ENCODE results near the gene PPP1R13B. TPM values are rescaled to one million over a fixed set of nuclear protein-coding genes. Genes with fewer than 3 reads are reported as not detected.
A peak's percentile ranks its signal among the peaks of the same experiment; 100 is the strongest.

Gene PPP1R13B
- total and polyA plus RNA-seq, 7 donors: 8.6 to 26.9 (median 9.9) TPM

GRCh38 chr14:103733651-103734050 lies 113.7 kb downstream of the PPP1R13B start:
- no peak for TF ChIP-seq CTCF (IDR thresholded peaks at IDR 0.05)
- TF ChIP-seq POLR2A (IDR thresholded peaks at IDR 0.05): no peak
- TF ChIP-seq EP300 (IDR thresholded peaks at IDR 0.05): no peak
- TF ChIP-seq POLR2AphosphoS5 (IDR thresholded peaks at IDR 0.05): no peak
- no peak overlapping the region for H3K27ac ChIP-seq
- peaks cover 25 to 61% (median 51%) of the 10 kb centered on the region in 4 donors for H3K36me3 ChIP-seq
- no peak overlapping the region for H3K4me3 ChIP-seq
- H3K9me3 ChIP-seq: no peaks in the 10 kb centered on the region
- 90 to 93% methylated on average over 14 of the region's 14 CpGs for WGBS, 2 donors
- H3K4me1 ChIP-seq: peaks cover 0 to 35% (median 18%) of the 10 kb centered on the region in 4 donors
- peak; percentile 49 for DNase-seq
- H3K27me3 ChIP-seq: no peaks in the 10 kb centered on the region
- intact Hi-C loops (cut with DNase I): no loop called here

GRCh38 chr14:103732868-103733620 lies 114.3 kb downstream of the PPP1R13B start:
- Histone ChIP-seq H3K4me1 (peaks cover 0 to 35% (median 18%) of the 10 kb centered on the region in 4 donors), H3K27ac (no peak overlapping the region), H3K27me3 (no peaks in the 10 kb centered on the region), H3K36me3 (peaks cover 25 to 62% (median 51%) of the 10 kb centered on the region in 4 donors), H3K4me3 (no peak overlapping the region), H3K9me3 (no peaks in the 10 kb centered on the region)
- TF ChIP-seq CTCF (IDR thresholded peaks at IDR 0.05) (no peak), EP300 (IDR thresholded peaks at IDR 0.05) (no peak), POLR2AphosphoS5 (IDR thresholded peaks at IDR 0.05) (no peak), POLR2A (IDR thresholded peaks at IDR 0.05) (no peak)
- DNase-seq: peak; percentile 12
- 90 to 91% methylated on average over 9 of the region's 9 CpGs for WGBS, 2 donors
- intact Hi-C loops (cut with DNase I): no loop called here

GRCh38 chr14:103731916-103732867 lies 115.2 kb downstream of the PPP1R13B start:
- peaks cover 0 to 29% (median 16%) of the 10 kb centered on the region in 4 donors for H3K4me1 ChIP-seq
- no peak for DNase-seq
- H3K27me3 ChIP-seq: no peaks in the 10 kb centered on the region
- TF ChIP-seq POLR2A (IDR thresholded peaks at IDR 0.05) (no peak), EP300 (IDR thresholded peaks at IDR 0.05) (no peak), CTCF (IDR thresholded peaks at IDR 0.05) (no peak), POLR2AphosphoS5 (IDR thresholded peaks at IDR 0.05) (no peak)
- no peaks in the 10 kb centered on the region for H3K9me3 ChIP-seq
- H3K36me3 ChIP-seq: peaks cover 25 to 70% (median 51%) of the 10 kb centered on the region in 4 donors
- intact Hi-C loops (cut with DNase I): no loop called here
- H3K27ac ChIP-seq: no peak overlapping the region
- WGBS, 2 donors: 92 to 93% methylated on average over 24 of the region's 24 CpGs
- H3K4me3 ChIP-seq: no peak overlapping the region

- H3K27ac ChIP-seq: no peak overlapping the region
- H3K27me3 ChIP-seq: no peaks in the 10 kb centered on the region
- TF ChIP-seq CTCF (IDR thresholded peaks at IDR 0.05) (no peak), POLR2AphosphoS5 (IDR thresholded peaks at IDR 0.05) (no peak), POLR2A (IDR thresholded peaks at IDR 0.05) (no peak), EP300 (IDR thresholded peaks at IDR 0.05) (no peak)
- H3K36me3 ChIP-seq: peaks cover 25 to 70% (median 51%) of the 10 kb centered on the region in 4 donors
- H3K4me3 ChIP-seq: no peak overlapping the region
- WGBS, 2 donors: 95% methylated on average over 15 of the region's 15 CpGs
- DNase-seq: no peak
- no peaks in the 10 kb centered on the region for H3K9me3 ChIP-seq
- peaks cover 0 to 22% (median 10%) of the 10 kb centered on the region in 4 donors for H3K4me1 ChIP-seq
- intact Hi-C loops (cut with DNase I): no loop called here
Measured at GRCh38 chr14:103731481-103731880, 115.9 kb downstream of the PPP1R13B start.
